BJ (cell line): ENCODE results near the gene IL1B. TPM values are rescaled to one million over a fixed set of nuclear protein-coding genes. Genes with fewer than 3 reads are reported as not detected.

Source experiments
- CTCF ChIA-PET: fragments of 350-600 bp; formaldehyde crosslinking; extraction: SDS; loops from one replicate; lab custom pipeline; 2021; ENCODE audit warnings: antibody characterized with exemption, inconsistent platforms; lab: Yijun Ruan, JAX
- POLR2A ChIA-PET: fragments of 300-600 bp; sonication (Branson Sonifier 250); formaldehyde crosslinking; extraction: SDS; loops from one replicate; lab custom pipeline; 2021; ENCODE audit warnings: antibody characterized with exemption; lab: Charles Lee
- DNase-seq: peaks from one replicate; pipeline ENCODE4 v3.0.0-alpha.2; 2011; ENCODE audit warnings: low read depth
- H3K27me3 ChIP-seq: 2 replicates; pipeline ENCODE4 v1.6.0; 2011; ENCODE audit warnings: low read length; ENCODE audit not compliant: control insufficient read depth, insufficient read depth
- H3K36me3 ChIP-seq: 2 replicates; pipeline ENCODE4 v1.5.1; 2011; ENCODE audit warnings: low read length; ENCODE audit not compliant: control insufficient read depth, insufficient read depth
- H3K4me3 ChIP-seq: 2 replicates; pipeline ENCODE4 v1.5.1; 2011; ENCODE audit warnings: low read depth, mild to moderate bottlenecking, control low read depth, low read length
- CTCF ChIP-seq: IDR thresholded peaks from 2 replicates; pipeline ENCODE4 v1.5.1; 2011; ENCODE audit warnings: low read depth, mild to moderate bottlenecking, control low read depth, inconsistent platforms, low read length, moderate library complexity; ENCODE audit not compliant: insufficient read depth
- polyA plus RNA-seq: library from polyadenylated mRNA; depleted of rRNA; stranded (reverse); fragments of >200 nt; gene quantifications from 2 replicates; pipeline ENCODE4 v1.2.3, GENCODE V29; 2011

IL1B gene
- polyA plus RNA-seq, 1 experiment: 7.6 TPM

DNA sequence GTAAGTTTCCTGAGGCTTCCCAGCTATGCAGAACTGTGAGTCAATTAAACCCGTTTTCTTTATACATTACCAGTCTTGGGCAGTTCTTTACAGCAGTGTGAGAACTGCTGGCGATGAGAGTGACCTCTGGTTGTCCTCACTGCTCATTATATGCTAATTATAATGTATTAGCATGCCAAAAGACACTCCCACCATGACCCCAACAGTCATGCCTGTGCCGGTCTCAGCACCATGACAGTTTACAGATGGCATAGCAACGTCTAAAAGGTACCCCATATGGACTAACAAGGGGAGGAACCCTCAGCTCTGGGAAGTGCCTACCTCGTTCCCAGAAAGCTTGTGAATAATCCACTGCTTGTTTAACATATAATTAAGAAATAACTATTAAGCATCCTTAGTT lies 44.2 kb downstream of the IL1B start:
- POLR2A ChIA-PET: no interaction called here

DNA sequence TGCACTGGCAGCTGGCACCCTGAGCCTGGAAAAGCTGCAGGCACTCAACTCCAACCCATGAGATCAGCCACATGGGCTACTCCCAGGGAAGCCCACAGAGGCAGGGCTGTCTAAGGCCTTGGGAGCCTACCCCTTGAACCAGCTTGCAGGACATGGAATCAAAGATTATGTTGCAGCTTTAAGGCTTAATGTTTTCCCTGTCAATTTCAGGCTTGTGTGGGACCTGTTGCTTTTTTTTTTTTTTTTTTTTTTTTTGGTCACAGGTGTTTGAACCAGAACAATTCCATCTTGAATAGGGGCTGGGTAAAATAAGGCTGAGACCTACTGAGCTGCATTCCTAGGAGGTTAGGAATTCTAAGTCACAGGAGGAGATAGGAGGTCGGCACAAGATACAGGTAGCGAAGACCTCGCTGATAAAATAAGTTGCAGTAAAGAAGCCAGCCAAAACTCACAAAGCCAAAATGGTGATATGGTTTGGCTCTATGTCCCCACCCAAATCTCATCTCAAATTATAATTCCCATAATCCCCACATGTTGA lies 44.8 kb downstream of the IL1B start:
- ChIA-PET CTCF (interaction anchor here (1.5 kb wide), 1 partner anchor 9 kb away, joined by 5 read pairs; no protein-coding TSS in a partner anchor), POLR2A (no interaction called here)
- Histone ChIP-seq H3K36me3 (no peaks in the 10 kb centered on the region), H3K27me3 (no peaks in the 10 kb centered on the region), H3K4me3 (no peak overlapping the region)
- TF ChIP-seq CTCF: no peak
- no peak for DNase-seq

More for the DNA sequence above, 44.2 kb downstream of the IL1B start:
- TF ChIP-seq CTCF: no peak
- no peaks in the 10 kb centered on the region for H3K36me3 ChIP-seq
- no peaks in the 10 kb centered on the region for H3K27me3 ChIP-seq
- DNase-seq: no peak
- CTCF ChIA-PET: interaction anchor here (1.5 kb wide), 1 partner anchor 9 kb away, joined by 5 read pairs; no protein-coding TSS in a partner anchor
- no peak overlapping the region for H3K4me3 ChIP-seq

- no peaks in the 10 kb centered on the region for H3K27me3 ChIP-seq
- POLR2A ChIA-PET: no interaction called here
- CTCF ChIA-PET: no interaction called here
- no peaks in the 10 kb centered on the region for H3K36me3 ChIP-seq
- no peak overlapping the region for H3K4me3 ChIP-seq
- TF ChIP-seq CTCF: no peak
- DNase-seq: no peak
Observed at GRCh38 chr2:112791019-112791418, 45.6 kb downstream of the IL1B start.

DNA sequence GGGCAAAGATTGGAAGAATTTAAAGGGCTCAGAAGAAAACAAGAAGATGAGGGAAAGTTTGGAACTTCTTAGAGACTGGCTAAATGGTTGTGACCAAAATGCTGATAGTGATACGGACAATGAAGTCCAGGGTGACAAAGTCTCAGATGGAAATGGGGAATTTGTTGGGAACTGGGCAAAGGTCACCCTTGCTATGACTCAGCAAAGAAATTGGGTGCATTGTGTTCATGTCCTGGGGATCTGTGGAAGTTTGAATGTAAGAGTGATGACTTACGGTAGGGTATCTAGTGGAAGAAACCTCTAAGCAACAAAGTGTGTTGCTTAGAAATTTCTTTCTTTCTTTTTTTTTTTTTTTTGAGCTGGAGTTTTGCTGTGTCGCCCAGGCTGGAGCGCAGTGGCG lies 46.3 kb downstream of the IL1B start:
- ChIA-PET CTCF (interaction anchor here (1.8 kb wide), 1 partner anchor 151 kb away, joined by 7 read pairs; no protein-coding TSS in a partner anchor), POLR2A (no interaction called here)
- Histone ChIP-seq H3K27me3 (no peaks in the 10 kb centered on the region), H3K4me3 (no peak overlapping the region), H3K36me3 (no peaks in the 10 kb centered on the region)
- DNase-seq: no peak
- no peak for TF ChIP-seq CTCF

GRCh38 chr2:112789186-112789585 lies 47.4 kb downstream of the IL1B start:
- ChIA-PET CTCF (interaction anchor here (1.1 to 1.8 kb wide), 4 partner anchors 12 to 153 kb away, joined by 3 to 7 read pairs (median 4); no protein-coding TSS in a partner anchor), POLR2A (no interaction called here)
- Histone ChIP-seq H3K27me3 (no peaks in the 10 kb centered on the region), H3K36me3 (no peaks in the 10 kb centered on the region), H3K4me3 (no peak overlapping the region)
- TF ChIP-seq CTCF: no peak
- DNase-seq: no peak
